Measurements from ENCODE around the gene C2orf74.
"Not testable (repeated sequence)": the region's sequence is repeated elsewhere in the genome, so short reads cannot be mapped to it uniquely, and the experiment has no call there.

The C2orf74 gene

GRCh38 chr2:61175036-61175435 is 13.0 kb downstream of the C2orf74 start:
- no peak for DNase-seq

GRCh38 chr2:61176755-61177726 is 15.1 kb downstream of the C2orf74 start:
- peak; percentile 90 for DNase-seq

- peak; percentile 17 for DNase-seq
Observed at GRCh38 chr2:61177727-61178549, 15.9 kb downstream of the C2orf74 start.

GRCh38 chr2:61178603-61179545 is 16.9 kb downstream of the C2orf74 start:
- no peak for DNase-seq

- DNase-seq, result no peak
Observed at GRCh38 chr2:61179701-61180639, 18.0 kb downstream of the C2orf74 start.

- DNase-seq, result no peak
Observed at GRCh38 chr2:61180686-61181085, 18.7 kb downstream of the C2orf74 start.

GRCh38 chr2:61181382-61182058 is 19.5 kb downstream of the C2orf74 start:
- DNase-seq, result no peak

- DNase-seq, result no peak
Observed at GRCh38 chr2:61182059-61182383, 20.0 kb downstream of the C2orf74 start.

GRCh38 chr2:61183795-61184194 is 21.8 kb downstream of the C2orf74 start:
- no peak for DNase-seq

- DNase-seq, result no peak
Observed at GRCh38 chr2:61184263-61184662, 22.3 kb downstream of the C2orf74 start.

GRCh38 chr2:61185231-61185728 is 23.3 kb downstream of the C2orf74 start:
- DNase-seq, result no peak

GRCh38 chr2:61187085-61187484 is 25.1 kb downstream of the C2orf74 start:
- no peak for DNase-seq

GRCh38 chr2:61193670-61194561 is 31.9 kb downstream of the C2orf74 start:
- no peak for DNase-seq

GRCh38 chr2:61194646-61195045 is 32.7 kb downstream of the C2orf74 start:
- DNase-seq, result not testable (repeated sequence)

- no peak for DNase-seq
Observed at GRCh38 chr2:61196671-61197070, 34.7 kb downstream of the C2orf74 start.

- DNase-seq, result no peak
Observed at GRCh38 chr2:61205132-61205531, 43.1 kb downstream of the C2orf74 start.

GRCh38 chr2:61210332-61210981 is 48.5 kb downstream of the C2orf74 start:
- no peak for DNase-seq

GRCh38 chr2:61214171-61214570 is 52.2 kb downstream of the C2orf74 start:
- no peak for DNase-seq
